ENCODE measurements around the gene NECTIN1. TPM values are rescaled to one million over a fixed set of nuclear protein-coding genes. Genes with fewer than 3 reads are reported as not detected.

NECTIN1 gene
- total and polyA plus RNA-seq, 5 donors from 2014 or later: 0.18 to 2.3 TPM; not detected in 3

DNA sequence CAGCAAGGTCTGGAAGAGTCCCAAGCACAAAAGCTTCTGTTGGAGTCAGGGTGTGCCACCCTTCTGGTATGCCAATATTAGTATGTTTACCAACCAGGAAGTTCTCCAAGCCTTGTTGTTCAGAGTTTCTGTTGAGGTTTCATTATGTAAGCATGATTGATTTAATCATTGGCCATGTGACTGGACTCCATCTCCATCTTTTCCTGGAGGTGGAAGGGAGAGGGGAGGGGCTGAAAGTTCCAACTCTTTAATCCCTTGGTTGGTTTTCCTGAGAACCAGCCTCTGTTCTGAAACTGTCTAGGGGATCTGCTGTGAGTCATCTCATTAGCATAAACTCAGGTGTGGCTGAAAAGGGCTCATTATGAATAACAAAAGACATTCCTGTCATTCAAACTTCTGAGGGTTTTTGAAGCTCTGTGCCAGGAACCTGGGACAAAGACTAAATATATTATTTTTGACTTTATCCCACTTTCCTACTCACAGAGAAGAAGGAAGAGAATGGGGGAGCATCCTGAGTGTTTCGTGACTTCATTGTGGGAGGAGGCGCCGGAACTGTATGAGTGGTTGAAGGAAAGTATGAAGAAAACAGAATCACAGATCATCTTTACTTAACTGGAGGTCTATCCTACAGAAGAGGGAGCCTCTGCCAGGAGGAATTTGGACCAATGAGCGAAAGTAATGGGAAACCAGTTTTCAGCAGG is 138.2 kb downstream of the NECTIN1 start:
- H3K27ac ChIP-seq (ENCODE audit: insufficient read depth, low read length, poor library complexity, severe bottlenecking): no peak overlapping the region
- no peak for ATAC-seq (ENCODE audit: low read depth in 2 of 2)
- Mint-ChIP-seq H3K36me3 (no peaks in the 10 kb centered on the region), H3K27ac (peak overlapping the region in 1 of 3 donors; percentile 43), H3K4me1 (no peaks in the 10 kb centered on the region), H3K27me3 (peaks cover 18% of the 10 kb centered on the region), H3K9me3 (peaks cover 0 to 4% (median 0%) of the 10 kb centered on the region in 7 donors), H3K4me3 (no peak overlapping the region)
- no peak for DNase-seq
- H3K27me3 ChIP-seq (ENCODE audit: control insufficient read depth, insufficient read depth, low read length): peaks cover 5% of the 10 kb centered on the region
- H3K36me3 ChIP-seq (ENCODE audit: control insufficient read depth, insufficient read depth, low read length): no peaks in the 10 kb centered on the region
- H3K4me3 ChIP-seq (ENCODE audit: low read depth, low read length): no peak overlapping the region
- H3K4me1 ChIP-seq (ENCODE audit: control insufficient read depth, insufficient read depth, low read length, poor library complexity, severe bottlenecking): no peaks in the 10 kb centered on the region
- no peaks in the 10 kb centered on the region for H3K9me3 ChIP-seq (ENCODE audit: control insufficient read depth in 2 of 2, low read length in 2 of 2)

DNA sequence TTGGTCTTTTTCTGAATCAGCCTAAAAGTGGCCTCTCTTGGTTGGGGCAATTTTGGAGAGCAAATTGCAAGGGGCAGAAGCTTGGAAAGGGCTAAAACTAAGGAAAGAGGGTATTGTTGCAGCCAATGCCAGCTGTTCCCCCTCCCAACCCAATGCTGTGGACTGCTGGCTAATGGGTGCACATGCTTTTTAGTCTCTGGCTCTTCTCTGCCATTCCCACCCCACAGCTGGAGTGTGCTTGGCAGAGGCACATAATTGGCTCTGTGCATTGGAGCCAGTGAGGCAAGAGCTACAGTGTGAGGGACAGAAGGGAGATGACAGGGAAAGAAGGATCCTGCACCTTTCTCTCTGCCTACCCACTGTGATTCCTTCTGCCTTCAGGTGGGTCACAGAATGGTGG is 140.0 kb downstream of the NECTIN1 start:
- Histone ChIP-seq H3K36me3 (ENCODE audit: control insufficient read depth, insufficient read depth, low read length) (no peaks in the 10 kb centered on the region), H3K4me1 (ENCODE audit: control insufficient read depth, insufficient read depth, low read length, poor library complexity, severe bottlenecking) (peaks cover 6% of the 10 kb centered on the region), H3K4me3 (ENCODE audit: low read depth, low read length) (no peak overlapping the region), H3K27me3 (ENCODE audit: control insufficient read depth, insufficient read depth, low read length) (peaks cover 7% of the 10 kb centered on the region), H3K27ac (ENCODE audit: insufficient read depth, low read length, poor library complexity, severe bottlenecking) (no peak overlapping the region), H3K9me3 (ENCODE audit: control insufficient read depth in 2 of 2, low read length in 2 of 2) (no peaks in the 10 kb centered on the region)
- DNase-seq: no peak
- H3K4me1 Mint-ChIP-seq: peaks cover 0 to 7% (median 0%) of the 10 kb centered on the region in 4 donors
- no peak overlapping the region for H3K27ac Mint-ChIP-seq
- no peak overlapping the region for H3K4me3 Mint-ChIP-seq
- H3K27me3 Mint-ChIP-seq: peaks cover 17% of the 10 kb centered on the region
- H3K36me3 Mint-ChIP-seq: no peaks in the 10 kb centered on the region
- peaks cover 0 to 6% (median 0%) of the 10 kb centered on the region in 7 donors for H3K9me3 Mint-ChIP-seq
- no peak for ATAC-seq (ENCODE audit: low read depth in 2 of 2)

Measured in CD4-positive, CD25-positive, alpha-beta regulatory T cell (primary cell).